IPS-18a (cell line): ENCODE measurements around the gene MMD.
"Not testable (repeated sequence)": the region's sequence is repeated elsewhere in the genome, so short reads cannot be mapped to it uniquely, and the experiment has no call there.

ENCODE experiments used
- H3K27ac ChIP-seq: one replicate; pipeline ENCODE4 v1.5.1; 2013; ENCODE audit warnings: low read length
- H3K27me3 ChIP-seq: one replicate; pipeline ENCODE4 v1.6.1; 2013; ENCODE audit warnings: mild to moderate bottlenecking, low read length; ENCODE audit not compliant: control insufficient read depth, insufficient read depth
- H3K36me3 ChIP-seq: one replicate; pipeline ENCODE4 v1.6.1; 2013; ENCODE audit warnings: low read depth, low read length; ENCODE audit not compliant: control insufficient read depth
- H3K4me1 ChIP-seq: one replicate; pipeline ENCODE4 v1.6.1; 2013; ENCODE audit warnings: low read depth, low read length; ENCODE audit not compliant: control insufficient read depth
- H3K4me3 ChIP-seq: one replicate; pipeline ENCODE4 v1.5.1; 2013; ENCODE audit warnings: low read length
- H3K9ac ChIP-seq: one replicate; pipeline ENCODE4 v1.6.1; 2013; ENCODE audit warnings: mild to moderate bottlenecking, low read length, moderate library complexity
- H3K9me3 ChIP-seq: one replicate; pipeline ENCODE4 v1.6.1; 2013; ENCODE audit warnings: low read depth, low read length; ENCODE audit not compliant: control insufficient read depth

The MMD gene

DNA sequence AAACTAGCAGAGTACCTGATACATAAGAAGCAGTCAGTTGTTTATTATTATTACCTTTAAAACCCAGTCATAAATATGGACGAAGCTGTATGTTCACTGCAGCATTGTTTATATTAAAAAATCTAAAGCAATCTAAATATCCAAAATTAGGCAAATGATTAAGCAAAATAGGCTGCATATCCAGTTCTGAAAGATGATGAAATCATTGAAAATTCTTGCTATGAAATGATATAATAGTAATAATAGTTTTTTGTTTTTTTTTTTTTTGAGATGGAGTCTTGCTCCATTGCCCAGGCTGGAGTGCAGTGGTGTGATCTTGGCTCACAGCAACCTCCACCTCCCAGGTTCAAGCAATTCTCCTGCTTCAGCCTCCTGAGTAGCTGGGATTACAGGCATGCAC is 31.9 kb downstream of the MMD start:
- H3K27me3 ChIP-seq, H3K9me3 ChIP-seq, H3K4me3 ChIP-seq, H3K27ac ChIP-seq, H3K4me1 ChIP-seq, H3K9ac ChIP-seq: not testable (repeated sequence)
- H3K36me3 ChIP-seq: peaks cover 14% of the 10 kb centered on the region

DNA sequence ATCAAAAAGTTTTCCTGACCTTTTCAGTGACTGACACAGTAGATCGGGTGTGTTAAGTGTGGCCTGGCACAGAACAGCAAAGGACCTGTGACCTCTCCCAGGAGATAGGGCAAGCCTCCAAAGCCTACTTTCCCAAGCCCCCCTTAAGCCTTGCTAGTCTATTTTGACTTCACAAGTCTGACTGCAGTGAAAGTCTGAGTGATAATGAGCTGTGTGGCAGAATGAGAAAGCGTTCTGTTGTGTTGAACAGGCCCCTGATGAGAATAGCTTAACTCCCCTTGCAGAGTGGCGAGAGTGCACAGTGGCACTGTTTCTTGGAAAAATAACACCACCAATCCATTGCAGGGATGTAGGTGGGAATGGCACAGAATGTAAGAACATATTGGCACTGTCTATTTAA is 32.8 kb downstream of the MMD start:
- Histone ChIP-seq H3K27me3 (no peaks in the 10 kb centered on the region), H3K4me1 (no peaks in the 10 kb centered on the region), H3K4me3 (no peak overlapping the region), H3K9me3 (no peaks in the 10 kb centered on the region), H3K9ac (no peak overlapping the region), H3K36me3 (peaks cover 5% of the 10 kb centered on the region), H3K27ac (no peak overlapping the region)

DNA sequence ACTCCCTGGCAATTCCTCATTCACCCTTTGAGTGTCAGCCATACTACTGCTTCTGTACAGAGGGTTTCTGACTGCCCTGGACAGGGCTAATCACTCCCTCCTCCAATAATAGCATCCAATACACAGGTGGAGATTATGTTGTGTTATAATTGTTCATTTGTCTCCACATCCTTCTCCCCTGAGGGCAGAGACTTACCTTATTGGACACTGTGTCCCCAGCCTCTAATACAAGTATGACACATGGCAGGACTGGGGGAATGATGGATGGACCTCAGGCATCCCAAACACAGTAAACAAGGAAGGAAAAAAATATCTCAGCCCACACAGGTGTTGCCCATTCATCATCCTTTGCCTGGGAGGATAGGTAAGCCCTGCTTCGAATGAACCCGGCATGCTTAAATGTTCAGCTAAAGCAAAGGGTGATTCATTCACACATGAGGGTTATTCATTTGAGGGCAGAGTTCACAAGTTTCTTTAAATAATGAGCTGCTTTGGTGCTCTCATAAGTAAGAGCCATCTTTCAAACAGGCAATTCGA is 34.8 kb downstream of the MMD start:
- Histone ChIP-seq H3K27ac (no peak overlapping the region), H3K4me1 (no peaks in the 10 kb centered on the region), H3K9me3 (no peaks in the 10 kb centered on the region), H3K9ac (no peak overlapping the region), H3K27me3 (no peaks in the 10 kb centered on the region), H3K4me3 (no peak overlapping the region), H3K36me3 (no peaks in the 10 kb centered on the region)

DNA sequence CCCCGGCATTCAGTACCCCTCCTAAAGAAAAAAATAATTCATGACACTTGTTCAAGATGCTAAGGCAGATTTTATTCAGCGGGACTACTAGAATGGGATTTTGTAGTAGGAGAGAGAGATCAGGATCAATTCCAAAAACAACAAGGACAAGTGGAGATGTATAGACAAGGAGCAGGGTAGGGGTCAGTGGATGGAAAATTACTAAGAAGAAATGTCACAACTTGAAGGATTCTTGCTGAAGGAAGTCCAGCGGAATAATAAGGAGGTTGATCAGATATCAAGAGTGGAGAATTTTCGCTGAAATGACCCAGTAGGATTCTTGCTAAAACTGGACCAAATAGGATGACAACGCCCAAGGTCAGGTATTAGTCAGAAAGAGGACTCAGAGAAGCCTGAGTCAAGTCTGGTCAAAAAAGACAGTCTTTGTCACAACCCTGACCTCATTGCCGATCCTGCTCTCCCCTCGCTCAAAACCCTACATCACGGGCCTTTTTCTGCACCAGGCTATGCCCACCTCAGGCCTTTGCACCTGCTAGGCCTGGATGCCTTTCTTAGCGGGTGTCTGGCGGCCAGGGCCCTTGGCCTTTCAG is 36.9 kb downstream of the MMD start:
- H3K4me3 ChIP-seq: no peak overlapping the region
- H3K9me3 ChIP-seq: no peaks in the 10 kb centered on the region
- no peaks in the 10 kb centered on the region for H3K27me3 ChIP-seq
- H3K27ac ChIP-seq: no peak overlapping the region
- no peak overlapping the region for H3K9ac ChIP-seq
- no peaks in the 10 kb centered on the region for H3K4me1 ChIP-seq
- H3K36me3 ChIP-seq: no peaks in the 10 kb centered on the region

DNA sequence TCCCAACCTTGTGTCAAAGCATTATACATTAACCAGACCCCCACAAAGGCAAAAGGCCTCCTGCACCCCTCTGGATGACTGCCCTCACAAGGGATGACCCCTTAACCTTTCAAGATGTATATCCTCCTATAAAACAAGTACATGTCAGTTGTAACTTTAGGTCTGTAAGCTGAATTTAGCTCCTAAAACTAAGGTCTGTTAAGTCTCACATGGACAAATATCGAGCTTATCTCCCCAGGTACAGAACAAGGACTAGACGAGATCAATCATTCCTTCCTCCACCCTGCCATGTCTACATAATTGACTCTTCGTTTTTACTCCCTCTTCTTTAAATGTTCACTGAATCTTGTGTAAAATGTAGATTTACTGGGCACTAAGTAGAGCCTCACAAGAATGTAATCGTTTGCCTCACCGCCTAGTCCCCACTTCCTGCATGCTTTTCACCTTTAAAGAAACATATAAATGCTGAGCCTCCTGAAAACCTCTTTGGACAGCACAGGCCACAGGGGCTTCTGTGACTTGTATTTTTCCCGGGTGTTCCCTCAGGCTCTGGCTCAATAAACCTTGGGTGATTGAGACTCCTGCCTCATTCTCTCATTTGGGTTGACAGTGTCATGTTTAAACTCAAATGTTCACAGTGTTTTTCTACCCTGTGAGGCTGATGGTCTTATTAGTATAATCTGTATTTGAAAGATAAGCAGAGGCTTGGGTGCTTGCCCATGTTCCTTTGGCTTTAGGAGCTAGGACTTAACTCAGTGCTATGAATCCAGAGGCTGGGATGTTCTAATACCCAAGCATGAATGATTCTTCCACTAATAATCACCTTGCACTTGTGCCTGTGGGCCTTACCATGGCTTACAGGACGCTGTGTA is 37.6 kb downstream of the MMD start:
- H3K27me3 ChIP-seq: no peaks in the 10 kb centered on the region
- no peaks in the 10 kb centered on the region for H3K36me3 ChIP-seq
- no peak overlapping the region for H3K9ac ChIP-seq
- no peaks in the 10 kb centered on the region for H3K4me1 ChIP-seq
- no peak overlapping the region for H3K4me3 ChIP-seq
- no peak overlapping the region for H3K27ac ChIP-seq
- no peaks in the 10 kb centered on the region for H3K9me3 ChIP-seq

DNA sequence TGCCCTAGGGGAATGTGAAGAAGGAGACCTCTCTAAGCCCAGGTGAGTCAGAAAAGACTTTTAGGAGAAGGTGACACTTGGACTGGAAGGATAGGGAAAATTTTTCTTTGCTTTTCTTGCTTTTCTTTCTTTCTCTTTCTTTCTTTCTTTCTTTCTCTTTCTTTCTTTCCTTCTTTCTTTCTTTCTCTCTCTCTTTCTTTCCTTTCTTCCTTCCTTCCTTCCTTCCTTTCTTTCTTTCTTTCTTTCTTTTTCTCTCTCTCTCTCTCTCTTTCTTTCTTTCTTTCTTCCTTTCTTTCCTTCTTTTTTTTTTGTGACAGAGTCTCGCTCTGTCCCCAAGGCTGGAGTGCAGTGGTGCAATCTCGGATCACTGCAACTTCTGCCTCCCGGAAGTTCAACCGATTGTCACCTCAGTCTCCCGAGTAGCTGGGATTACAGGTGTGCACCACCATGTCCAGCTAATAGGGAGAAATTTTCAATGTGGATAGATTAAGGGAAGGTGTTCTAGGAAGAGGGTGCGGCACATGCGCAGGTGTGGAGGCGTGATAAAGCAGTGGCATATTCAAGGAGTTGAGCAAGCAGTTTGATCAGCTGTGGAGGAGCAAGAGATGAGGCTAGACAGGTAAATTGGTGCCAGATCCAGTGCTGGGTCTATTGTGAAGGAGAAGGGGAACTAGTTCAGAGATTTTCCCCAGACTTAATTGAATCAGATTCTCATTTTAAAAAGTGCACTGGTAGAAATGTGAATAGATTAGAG is 40.4 kb downstream of the MMD start:
- Histone ChIP-seq H3K4me1 (no peaks in the 10 kb centered on the region), H3K27ac (no peak overlapping the region), H3K27me3 (no peaks in the 10 kb centered on the region), H3K36me3 (no peaks in the 10 kb centered on the region), H3K4me3 (no peak overlapping the region), H3K9ac (no peak overlapping the region), H3K9me3 (no peaks in the 10 kb centered on the region)

DNA sequence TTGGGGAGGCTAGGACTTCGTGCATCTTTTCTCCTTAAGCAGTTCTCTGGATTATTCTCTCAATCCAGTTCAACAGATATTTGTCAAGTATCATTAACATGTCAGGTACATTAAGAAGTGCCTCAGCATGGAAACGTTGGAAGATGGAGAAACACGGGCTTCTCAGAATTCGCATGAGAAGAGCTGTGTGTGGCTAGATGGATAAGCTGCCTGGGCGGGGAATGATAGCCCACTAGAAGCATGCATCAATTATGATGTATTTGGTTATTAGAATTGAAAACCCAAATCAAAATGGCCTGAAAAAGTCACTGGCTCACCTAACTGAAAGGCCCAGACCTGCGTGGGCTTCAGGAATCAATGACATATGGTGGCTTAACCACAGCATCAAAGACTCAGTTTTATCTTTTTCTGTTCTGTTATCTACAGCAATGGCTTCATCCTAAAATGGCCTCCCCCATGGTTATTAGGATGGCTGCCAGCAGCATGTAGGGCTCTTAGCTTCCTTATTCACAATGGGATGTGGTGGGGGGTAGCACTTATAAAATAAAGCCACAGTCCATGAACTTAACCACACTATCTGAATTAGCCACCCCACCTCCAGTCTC is 43.9 kb downstream of the MMD start:
- H3K27ac ChIP-seq: no peak overlapping the region
- H3K9ac ChIP-seq: no peak overlapping the region
- no peaks in the 10 kb centered on the region for H3K9me3 ChIP-seq
- no peaks in the 10 kb centered on the region for H3K4me1 ChIP-seq
- no peak overlapping the region for H3K4me3 ChIP-seq
- H3K36me3 ChIP-seq: no peaks in the 10 kb centered on the region
- no peaks in the 10 kb centered on the region for H3K27me3 ChIP-seq

DNA sequence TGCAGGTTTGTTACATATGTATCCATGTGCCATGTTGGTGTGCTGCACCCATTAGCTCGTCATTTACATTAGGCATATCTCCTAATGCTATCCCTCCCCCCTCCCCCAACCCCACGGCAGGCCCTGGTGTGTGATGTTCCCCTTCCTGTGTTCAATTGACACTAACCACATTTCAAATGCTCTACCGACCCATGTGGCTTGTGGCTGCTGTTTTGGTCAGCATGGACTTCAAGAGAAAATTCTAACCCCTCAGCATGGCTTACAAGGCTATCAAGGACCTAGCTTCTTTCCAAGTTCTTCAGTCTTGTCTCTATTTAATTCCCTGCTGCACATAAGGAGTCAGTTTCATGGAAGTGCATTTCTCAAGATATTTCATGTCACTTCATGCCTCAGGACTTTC is 52.9 kb downstream of the MMD start:
- H3K27me3 ChIP-seq: no peaks in the 10 kb centered on the region
- no peak overlapping the region for H3K27ac ChIP-seq
- no peaks in the 10 kb centered on the region for H3K36me3 ChIP-seq
- H3K4me3 ChIP-seq: no peak overlapping the region
- H3K9ac ChIP-seq: no peak overlapping the region
- no peaks in the 10 kb centered on the region for H3K4me1 ChIP-seq
- no peaks in the 10 kb centered on the region for H3K9me3 ChIP-seq

DNA sequence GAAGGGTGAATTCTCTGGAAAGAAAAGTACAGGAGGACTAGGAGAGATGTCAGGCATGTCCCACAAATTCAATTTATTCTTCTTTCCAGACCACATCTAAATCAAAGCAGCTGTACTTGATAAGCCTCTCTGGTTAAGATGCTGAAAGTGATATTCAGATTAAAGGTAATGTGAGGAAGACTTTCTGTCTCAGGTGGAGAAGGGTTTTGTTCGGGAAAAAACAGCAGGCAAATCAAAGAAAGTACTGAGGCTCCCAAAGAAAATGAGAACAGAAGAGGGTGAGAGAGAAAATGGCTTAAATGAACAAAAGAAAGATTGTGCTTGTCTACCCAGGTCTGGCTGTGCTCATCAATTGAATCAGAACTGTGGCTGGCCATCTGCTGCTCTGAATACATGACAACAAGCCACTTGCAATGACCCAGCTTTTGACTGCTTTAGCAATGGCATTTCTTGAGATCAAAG is 55.6 kb downstream of the MMD start:
- H3K9me3 ChIP-seq: no peaks in the 10 kb centered on the region
- no peak overlapping the region for H3K27ac ChIP-seq
- H3K4me3 ChIP-seq: no peak overlapping the region
- no peak overlapping the region for H3K9ac ChIP-seq
- no peaks in the 10 kb centered on the region for H3K27me3 ChIP-seq
- H3K4me1 ChIP-seq: no peaks in the 10 kb centered on the region
- no peaks in the 10 kb centered on the region for H3K36me3 ChIP-seq

DNA sequence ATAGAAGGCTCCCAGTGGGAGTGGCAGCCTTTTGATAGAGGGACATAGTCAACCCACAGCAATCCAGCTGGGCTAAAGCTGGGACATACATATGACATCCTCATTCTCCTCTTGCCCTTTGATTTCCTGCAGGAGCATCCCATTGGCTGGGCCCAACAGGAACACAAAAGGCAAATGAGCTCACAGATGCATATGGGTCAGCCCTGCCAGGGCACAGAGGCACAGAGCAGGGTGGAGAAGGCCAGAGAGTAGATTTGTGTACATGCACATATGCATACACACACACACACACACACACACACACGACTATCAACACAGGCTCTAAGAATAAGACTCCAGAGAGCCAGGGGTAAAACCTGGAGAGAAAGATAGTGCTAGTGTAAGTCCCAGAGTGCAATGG is 58.6 kb downstream of the MMD start:
- Histone ChIP-seq H3K4me1 (no peaks in the 10 kb centered on the region), H3K9ac (no peak overlapping the region), H3K27ac (no peak overlapping the region), H3K4me3 (no peak overlapping the region), H3K9me3 (no peaks in the 10 kb centered on the region), H3K36me3 (no peaks in the 10 kb centered on the region), H3K27me3 (no peaks in the 10 kb centered on the region)

DNA sequence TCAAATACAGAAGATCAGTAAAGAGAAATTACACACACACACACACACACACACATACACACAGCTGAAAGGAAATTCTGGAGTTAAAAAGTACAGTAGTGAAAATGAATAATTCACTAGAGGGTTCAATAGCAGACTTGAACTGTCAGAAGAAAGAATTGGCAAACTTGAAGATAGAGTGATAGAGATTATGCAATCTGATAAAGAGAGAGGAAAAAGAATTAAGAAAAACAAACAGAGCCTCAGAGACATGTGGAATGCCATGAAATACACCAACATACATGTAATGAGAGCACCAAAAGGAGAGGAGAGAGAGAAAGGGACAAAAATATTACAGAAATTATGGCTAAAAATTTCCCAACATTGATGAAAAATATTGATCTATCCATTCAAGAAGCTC is 60.7 kb downstream of the MMD start:
- Histone ChIP-seq H3K4me3 (no peak overlapping the region), H3K36me3 (no peaks in the 10 kb centered on the region), H3K27ac (no peak overlapping the region), H3K9ac (no peak overlapping the region), H3K27me3 (no peaks in the 10 kb centered on the region), H3K9me3 (no peaks in the 10 kb centered on the region), H3K4me1 (peaks cover 4% of the 10 kb centered on the region)
